IMR-90 (cell line): ENCODE measurements around the gene CASQ1. TPM values are rescaled to one million over a fixed set of nuclear protein-coding genes. Genes with fewer than 3 reads are reported as not detected.

Experiments used
- ATAC-seq: fragments of 200-7000 bp; cut with Tn5 transposase; 2 replicates; pipeline ENCODE4 v1.9.1; 2020; ENCODE audit warnings: low read depth, mild to moderate bottlenecking, moderate library complexity
- BruUV-seq: library from RNA; stranded (reverse); fragments of 400-500 nt; replicated peaks from 2 replicates; lab custom pipeline; 2021; lab: Mats Ljungman, UMichigan
- CTCF ChIA-PET: fragments of 300-600 bp; formaldehyde crosslinking; extraction: SDS; loops from one replicate; lab custom pipeline; 2021; ENCODE audit warnings: antibody characterized with exemption; lab: Yijun Ruan, JAX
- POLR2A ChIA-PET: fragments of 300-600 bp; sonication (Branson Sonifier 250); formaldehyde crosslinking; loops from one replicate; lab custom pipeline; 2022; ENCODE audit warnings: antibody characterized with exemption; ENCODE audit not compliant: unreplicated experiment; lab: Charles Lee
- DNase-seq: peaks from one replicate; pipeline ENCODE4 v3.0.0; 2013
- H2AFZ ChIP-seq: replicated peaks from 2 replicates; pipeline ENCODE3; 2013; ENCODE audit warnings: low read length, mild to moderate bottlenecking; ENCODE audit not compliant: poor library complexity
- H2AK5ac ChIP-seq: 2 replicates; pipeline ENCODE4 v1.6.1; 2013; ENCODE audit warnings: low read depth, low read length, inconsistent platforms
- H2AK9ac ChIP-seq: replicated peaks from 2 replicates; pipeline ENCODE3; 2013; ENCODE audit warnings: mild to moderate bottlenecking, low read depth, low read length, moderate library complexity; ENCODE audit not compliant: poor library complexity
- H2BK120ac ChIP-seq: 2 replicates; pipeline ENCODE4 v1.6.1; 2013; ENCODE audit warnings: low read depth, low read length, inconsistent platforms
- H2BK15ac ChIP-seq: 3 replicates; pipeline ENCODE4 v1.6.1; 2013; ENCODE audit warnings: low read depth, low read length, inconsistent platforms
- H2BK20ac ChIP-seq: 2 replicates; pipeline ENCODE4 v1.6.1; 2013; ENCODE audit warnings: low read depth, mild to moderate bottlenecking, inconsistent platforms, low read length, moderate library complexity
- H2BK5ac ChIP-seq: 2 replicates; pipeline ENCODE4 v1.6.1; 2013; ENCODE audit warnings: mild to moderate bottlenecking, low read depth, low read length, inconsistent platforms; ENCODE audit not compliant: poor library complexity, severe bottlenecking
- H3K14ac ChIP-seq: replicated peaks from 2 replicates; pipeline ENCODE4 v1.6.1; 2013; ENCODE audit warnings: low read depth, low read length, inconsistent platforms
- H3K18ac ChIP-seq: 2 replicates; pipeline ENCODE4 v1.6.1; 2013; ENCODE audit warnings: low read depth, low read length, control low read depth
- H3K23ac ChIP-seq: 2 replicates; pipeline ENCODE4 v1.6.1; 2013; ENCODE audit warnings: low read depth, low read length, inconsistent platforms
- H3K27ac ChIP-seq: 2 replicates; pipeline ENCODE4 v1.5.1; 2013; ENCODE audit warnings: mild to moderate bottlenecking, control low read depth, low read length; ENCODE audit not compliant: insufficient read depth
- H3K27me3 ChIP-seq: 2 replicates; pipeline ENCODE4 v1.6.1; 2013; ENCODE audit warnings: low read length; ENCODE audit not compliant: control insufficient read depth, insufficient read depth
- H3K36me3 ChIP-seq: 2 replicates; pipeline ENCODE4 v1.6.1; 2013; ENCODE audit warnings: low read length, mixed read lengths; ENCODE audit not compliant: control insufficient read depth, insufficient read depth
- H3K4ac ChIP-seq: 2 replicates; pipeline ENCODE4 v1.6.1; 2013; ENCODE audit warnings: low read depth, low read length, inconsistent platforms
- H3K4me1 ChIP-seq: 2 replicates; pipeline ENCODE4 v1.6.1; 2013; ENCODE audit warnings: low read length, mixed read lengths; ENCODE audit not compliant: control insufficient read depth, insufficient read depth
- H3K4me2 ChIP-seq: 2 replicates; pipeline ENCODE4 v1.6.1; 2013; ENCODE audit warnings: low read depth, mild to moderate bottlenecking, control low read depth, low read length, moderate library complexity
- H3K4me3 ChIP-seq: 2 replicates; pipeline ENCODE4 v1.5.1; 2013; ENCODE audit warnings: low read depth, mild to moderate bottlenecking, control low read depth, low read length, moderate library complexity; ENCODE audit not compliant: insufficient read depth
- H3K56ac ChIP-seq: 2 replicates; pipeline ENCODE4 v1.6.1; 2013; ENCODE audit warnings: low read length, inconsistent platforms; ENCODE audit not compliant: insufficient read depth; ENCODE audit errors: extremely low read depth
- H3K79me1 ChIP-seq, 2 experiments: 2 replicates each; pipeline ENCODE4 v1.6.1; 2013; ENCODE audit warnings: low read length in 2 of 2, inconsistent platforms in 1 of 2, low read depth in 1 of 2
- H3K9ac ChIP-seq: 2 replicates; pipeline ENCODE4 v1.6.1; 2013; ENCODE audit warnings: low read depth, low read length, control low read depth
- H3K9me1 ChIP-seq: 2 replicates; pipeline ENCODE4 v1.6.1; 2013; ENCODE audit warnings: low read length, inconsistent platforms; ENCODE audit not compliant: insufficient read depth
- H3K9me3 ChIP-seq: 2 replicates; pipeline ENCODE4 v1.6.1; 2013; ENCODE audit warnings: low read length; ENCODE audit not compliant: control insufficient read depth, insufficient read depth
- H4K20me1 ChIP-seq: 2 replicates; pipeline ENCODE4 v1.6.1; 2013; ENCODE audit warnings: low read length, inconsistent platforms; ENCODE audit not compliant: insufficient read depth
- H4K5ac ChIP-seq: 2 replicates; pipeline ENCODE4 v1.6.1; 2013; ENCODE audit warnings: mild to moderate bottlenecking, low read depth, low read length, control low read depth
- H4K8ac ChIP-seq, 2 experiments: 2 replicates each; pipeline ENCODE4 v1.6.1; 2013; ENCODE audit warnings: low read depth in 2 of 2, low read length in 2 of 2, control low read depth in 1 of 2, inconsistent platforms in 1 of 2
- H4K91ac ChIP-seq: 2 replicates; pipeline ENCODE4 v1.6.1; 2013; ENCODE audit warnings: low read depth, low read length, inconsistent platforms; ENCODE audit not compliant: insufficient read depth
- BHLHE40 ChIP-seq: fragments of 150-350 bp; IDR thresholded peaks from 2 replicates; pipeline ENCODE4 v1.6.1; 2016; ENCODE audit warnings: mild to moderate bottlenecking, low read depth, low read length
- CHD1 ChIP-seq: IDR thresholded peaks from 2 replicates; pipeline ENCODE4 v1.6.1; 2012; ENCODE audit warnings: low read depth, low read length, improper control_type of control experiment
- CTCF ChIP-seq: conservative IDR thresholded peaks from 2 replicates; pipeline ENCODE4 v1.5.1; 2012; ENCODE audit warnings: mild to moderate bottlenecking, low read depth, low read length, improper control_type of control experiment
- ELK1 ChIP-seq: fragments of 150-350 bp; IDR thresholded peaks from 2 replicates; pipeline ENCODE4 v1.6.1; 2016; ENCODE audit warnings: low read depth, mild to moderate bottlenecking, low read length, moderate library complexity, borderline replicate concordance
- FOS ChIP-seq: fragments of 150-350 bp; IDR thresholded peaks from 2 replicates; pipeline ENCODE4 v1.6.1; 2016; ENCODE audit warnings: low read depth, low read length
- MAFK ChIP-seq: IDR thresholded peaks from 2 replicates; pipeline ENCODE4 v1.6.1; 2012; ENCODE audit warnings: low read depth, low read length, improper control_type of control experiment
- MAZ ChIP-seq: IDR thresholded peaks from 2 replicates; pipeline ENCODE4 v1.6.1; 2012; ENCODE audit warnings: low read depth, mild to moderate bottlenecking, low read length, improper control_type of control experiment, moderate library complexity, borderline replicate concordance
- MXI1 ChIP-seq: IDR thresholded peaks from 2 replicates; pipeline ENCODE4 v1.6.1; 2012; ENCODE audit warnings: low read depth, mild to moderate bottlenecking, low read length, moderate library complexity, borderline replicate concordance
- NFE2L2 ChIP-seq: fragments of 150-350 bp; IDR thresholded peaks from 2 replicates; pipeline ENCODE4 v1.6.1; 2016; ENCODE audit warnings: low read depth, mild to moderate bottlenecking, low read length
- POLR2A ChIP-seq: IDR thresholded peaks from 2 replicates; pipeline ENCODE4 v1.6.1; 2012; ENCODE audit warnings: mild to moderate bottlenecking, low read depth, low read length
- RAD21 ChIP-seq: IDR thresholded peaks from 2 replicates; pipeline ENCODE4 v1.6.1; 2012; ENCODE audit warnings: low read length, improper control_type of control experiment
- RCOR1 ChIP-seq: IDR thresholded peaks from 2 replicates; pipeline ENCODE4 v1.6.1; 2012; ENCODE audit warnings: mild to moderate bottlenecking, low read length, improper control_type of control experiment; ENCODE audit not compliant: insufficient replicate concordance
- RFX5 ChIP-seq: IDR thresholded peaks from 2 replicates; pipeline ENCODE4 v1.8.0; 2012; ENCODE audit warnings: low read depth, mild to moderate bottlenecking, low read length, moderate library complexity
- SMC3 ChIP-seq: fragments of 150-350 bp; IDR thresholded peaks from 2 replicates; pipeline ENCODE4 v1.6.1; 2016; ENCODE audit warnings: low read depth, mild to moderate bottlenecking, antibody characterized with exemption, low read length, moderate library complexity
- USF2 ChIP-seq: fragments of 150-350 bp; IDR thresholded peaks from 2 replicates; pipeline ENCODE4 v1.6.1; 2017; ENCODE audit warnings: mild to moderate bottlenecking, antibody characterized with exemption, low read length, low read depth
- WGBS, 2 experiments: methylation state at CpG; one replicate each; pipeline versions ENCODE4 v1.1.5 to v1.1.7; 2013; ENCODE audit warnings: missing lambda C conversion rate in 2 of 2; ENCODE audit not compliant: insufficient read length in 1 of 2; ENCODE audit errors: extremely low coverage in 2 of 2; 5-methylcytosine and 5-hydroxymethylcytosine counted together
- dilution Hi-C: fragments of 300-500 bp; cut with HindIII; formaldehyde crosslinking; loops from one replicate; pipeline ENCODE4 v1.14.3; 2018; ENCODE audit warnings: low sequenced_read_pairs; ENCODE audit not compliant: unreplicated experiment
- in situ Hi-C: fragments of 300-500 bp; cut with MboI; formaldehyde crosslinking; loops from 3 replicates; pipeline ENCODE4 v1.14.3; 2019; ENCODE audit warnings: low sequenced_read_pairs, inconsistent platforms, mixed read lengths
- intact Hi-C: fragments of 100-400 bp; cut with micrococcal nuclease; formaldehyde crosslinking; loops from 2 replicates; pipeline ENCODE4 v1.10.0; 2022
- polyA plus RNA-seq, 3 experiments: library from polyadenylated mRNA; depleted of rRNA; stranded (reverse); fragments of >200 nt; gene quantifications; 2 replicates each; pipeline ENCODE4 v1.2.3, GENCODE V29; 2012; ENCODE audit warnings: low replicate concordance in 1 of 3
- total RNA-seq: library from RNA; depleted of rRNA; stranded (reverse); fragments of >200 nt; gene quantifications from 2 replicates; pipeline ENCODE4 v1.2.3, GENCODE V29; 2012

Gene CASQ1
- total and polyA plus RNA-seq, 2 of the 4 experiments (the other 2 are of a cell fraction) = 0.18 to 0.21 TPM

GRCh38 chr1:160158534-160158933 lies 31.8 kb upstream of the CASQ1 start:
- no peak overlapping the region for H4K5ac ChIP-seq
- H2BK120ac ChIP-seq = no peak overlapping the region
- ATAC-seq (no peak), DNase-seq (no peak)
- H2BK15ac ChIP-seq = no peak overlapping the region
- no peaks in the 10 kb centered on the region for H3K36me3 ChIP-seq
- WGBS, 2 experiments = no CpG with 5 or more reads among the region's 4 CpGs
- H3K4me1 ChIP-seq = no peaks in the 10 kb centered on the region
- H2AFZ ChIP-seq = no peak overlapping the region
- no peaks in the 10 kb centered on the region for H3K9me3 ChIP-seq
- H3K4me2 ChIP-seq = no peak overlapping the region
- no peak overlapping the region for H3K23ac ChIP-seq
- TF ChIP-seq ELK1 = no peak
- TF ChIP-seq USF2 = no peak
- no peak for TF ChIP-seq SMC3
- TF ChIP-seq CHD1 = no peak
- no peak for TF ChIP-seq BHLHE40
- no peak for TF ChIP-seq RCOR1
- TF ChIP-seq MXI1 = no peak
- no peak for TF ChIP-seq NFE2L2
- TF ChIP-seq POLR2A = no peak
- TF ChIP-seq RAD21 = no peak
- TF ChIP-seq MAFK = no peak
- no peak for TF ChIP-seq MAZ
- TF ChIP-seq CTCF = no peak
- TF ChIP-seq FOS = no peak
- TF ChIP-seq RFX5 = no peak
- intact Hi-C loops = no loop called here
- H3K14ac ChIP-seq = no peak overlapping the region
- no peak overlapping the region for H2BK5ac ChIP-seq
- CTCF ChIA-PET = no interaction called here
- no peaks in the 10 kb centered on the region for H3K9me1 ChIP-seq
- H4K8ac ChIP-seq = no peak overlapping the region
- dilution Hi-C loops = no loop called here
- no peak overlapping the region for H2AK5ac ChIP-seq
- no peak overlapping the region for H3K18ac ChIP-seq
- no peaks in the 10 kb centered on the region for H3K79me1 ChIP-seq
- no peaks in the 10 kb centered on the region for H4K20me1 ChIP-seq
- no peak overlapping the region for H3K27ac ChIP-seq
- no peak overlapping the region for H2BK20ac ChIP-seq
- H2AK9ac ChIP-seq = no peak overlapping the region
- no peak overlapping the region for H3K56ac ChIP-seq
- no TSS peak for BruUV-seq
- no peak overlapping the region for H4K91ac ChIP-seq
- H3K4me3 ChIP-seq = no peak overlapping the region
- H3K27me3 ChIP-seq = peaks cover 37% of the 10 kb centered on the region
- in situ Hi-C loops = no loop called here
- no peak overlapping the region for H3K9ac ChIP-seq
- no peak overlapping the region for H3K4ac ChIP-seq
- POLR2A ChIA-PET = no interaction called here
